ENCODE results near the gene RMI1.
A peak's percentile ranks its signal among the peaks of the same experiment; 100 is the strongest.

The RMI1 gene

DNA sequence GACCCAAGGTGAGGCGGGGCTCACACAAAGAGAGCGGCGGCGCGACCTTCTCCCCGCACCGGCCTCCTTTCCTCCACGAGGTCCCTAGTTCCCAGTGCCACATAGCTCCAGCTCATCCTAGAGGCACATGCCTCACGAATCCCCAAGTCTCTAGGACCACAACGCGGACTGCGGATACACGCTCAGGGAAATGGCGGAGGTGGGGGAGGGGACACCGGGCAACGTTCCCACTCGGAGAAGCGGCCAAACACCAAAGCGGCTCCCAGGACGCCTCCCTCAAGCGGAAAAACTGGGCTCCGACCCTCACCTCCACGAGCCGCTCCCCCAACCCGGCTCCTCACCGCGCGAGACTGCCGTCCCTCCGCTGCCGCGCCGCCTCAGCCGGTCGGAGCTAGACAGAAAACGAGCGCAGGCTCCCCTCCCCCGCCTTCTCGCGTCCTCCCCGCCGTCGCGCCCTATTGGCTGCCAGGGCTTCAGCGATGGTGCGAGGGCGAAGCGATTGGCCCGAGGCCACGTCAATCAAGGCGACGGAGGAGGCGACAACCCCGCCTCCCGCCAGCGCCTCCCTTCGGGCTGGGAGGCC is 702 bp upstream of the RMI1 start, which contains the start of gene HNRNPK:
Gene HNRNPK (minus strand): TSS at position 404 of the 583 bp plus-strand sequence. CDS start 1,963 bp downstream, outside the sequence.
- no peaks in the 10 kb centered on the region for H3K9me3 Mint-ChIP-seq

DNA sequence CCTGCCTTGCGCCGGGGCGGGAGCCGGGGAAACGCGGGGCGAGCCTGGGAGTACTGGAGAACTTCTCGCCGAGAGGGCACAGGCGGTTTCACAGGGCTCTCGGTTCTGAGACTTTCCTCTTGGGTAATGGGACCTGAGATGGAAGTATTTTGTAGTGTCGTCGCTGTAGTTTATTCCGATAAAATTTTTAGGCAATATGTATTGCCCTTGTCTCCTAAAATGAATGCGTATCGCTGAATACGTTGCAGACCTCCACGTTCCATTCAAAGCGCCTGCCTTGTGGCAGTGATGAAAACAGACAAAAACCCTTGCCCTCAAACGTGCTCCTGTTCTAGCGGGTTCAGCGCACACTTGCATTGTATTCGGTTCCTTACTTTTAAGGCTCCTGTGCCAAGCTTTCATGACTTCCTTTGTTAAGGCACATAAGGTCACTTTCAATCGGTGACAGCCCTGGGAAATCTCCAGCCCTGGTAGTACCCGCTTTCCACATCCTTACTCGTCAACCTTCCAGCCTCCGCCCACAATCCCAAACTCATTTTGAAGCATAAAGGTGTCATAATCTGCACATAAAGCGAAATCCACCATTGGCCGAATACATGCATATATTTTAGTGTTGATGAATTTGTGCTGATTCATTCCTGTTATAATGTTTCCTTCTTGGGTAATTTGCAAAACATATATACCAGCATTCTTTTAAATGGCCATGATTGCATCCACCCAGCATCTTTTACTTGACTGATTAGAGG is 694 bp downstream of the RMI1 start:
- Mint-ChIP-seq H3K36me3 (ENCODE audit: low read depth) (peaks cover 46% of the 10 kb centered on the region), H3K4me3 (peak overlapping the region; percentile 92), H3K9me3 (no peaks in the 10 kb centered on the region), H3K4me1 (peaks cover 45% of the 10 kb centered on the region), H3K27ac (peak overlapping the region; percentile 98), H3K27me3 (no peaks in the 10 kb centered on the region)
- DNase-seq (peak; percentile 27), ATAC-seq (no peak)

More for the DNA sequence above, 702 bp upstream of the RMI1 start, which contains the start of gene HNRNPK:
- DNase-seq (peak; percentile 100), ATAC-seq (peak; percentile 86)
- Mint-ChIP-seq H3K36me3 (ENCODE audit: low read depth) (peaks cover 60% of the 10 kb centered on the region), H3K4me1 (peaks cover 53% of the 10 kb centered on the region), H3K27ac (peak within 1 kb of the TSS; percentile 98), H3K4me3 (peak within 1 kb of the TSS; percentile 92), H3K27me3 (no peaks in the 10 kb centered on the region)

DNA sequence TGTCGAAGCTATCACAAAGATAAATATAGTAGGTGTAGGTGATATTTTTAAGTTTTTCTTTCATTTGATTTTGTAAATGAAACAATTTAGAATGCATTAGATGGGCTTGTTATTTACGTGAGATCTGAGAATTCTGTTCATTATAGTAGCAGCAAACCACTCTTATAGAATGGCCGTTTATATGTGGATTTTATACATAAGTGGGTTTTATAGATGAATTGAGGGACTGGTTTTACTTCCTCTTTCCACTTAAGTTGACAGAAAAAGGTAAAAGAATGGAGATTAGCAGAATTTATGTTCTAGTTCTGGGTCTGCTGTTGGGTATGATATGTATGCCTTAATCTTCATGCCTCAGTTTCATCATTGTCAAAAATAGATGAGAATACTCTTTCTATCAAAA is 5.6 kb downstream of the RMI1 start:
- Mint-ChIP-seq H3K27ac (no peak overlapping the region), H3K4me3 (no peak overlapping the region), H3K36me3 (ENCODE audit: low read depth) (peaks cover 36% of the 10 kb centered on the region), H3K27me3 (no peaks in the 10 kb centered on the region), H3K4me1 (peaks cover 44% of the 10 kb centered on the region), H3K9me3 (no peaks in the 10 kb centered on the region)
- DNase-seq = no peak
- ATAC-seq = no peak

DNA sequence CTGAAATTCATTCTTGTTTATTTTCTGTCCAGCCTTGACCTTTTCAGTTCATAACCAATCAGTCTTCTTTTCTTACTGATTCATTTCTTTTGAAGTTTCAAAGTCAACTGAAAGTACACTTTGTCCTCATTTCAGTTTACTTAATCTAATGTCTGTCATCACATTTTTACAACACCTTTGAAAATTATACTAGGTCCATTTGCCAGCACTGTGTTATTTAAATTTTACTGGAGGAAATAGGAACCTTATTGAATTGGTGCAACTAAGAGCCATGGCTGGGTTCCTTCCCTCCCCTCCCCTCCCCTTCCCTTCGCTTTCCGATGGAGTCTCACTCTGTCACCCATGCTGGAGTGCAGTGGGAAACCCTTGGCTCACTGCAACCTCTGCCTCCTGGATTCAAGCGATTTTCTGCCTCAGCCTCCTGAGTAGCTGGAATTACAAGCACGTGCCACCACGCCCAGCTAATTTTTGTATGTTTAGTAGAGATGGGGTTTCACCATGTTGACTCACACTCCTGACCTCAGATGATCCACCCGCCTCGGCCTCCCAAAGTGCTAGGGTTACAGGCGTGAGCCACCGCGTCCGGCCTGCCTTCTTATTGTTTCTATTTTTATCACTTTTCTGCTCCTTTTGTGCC is 6.3 kb downstream of the RMI1 start:
- no peak overlapping the region for H3K4me3 Mint-ChIP-seq
- peaks cover 40% of the 10 kb centered on the region for H3K4me1 Mint-ChIP-seq
- no peak overlapping the region for H3K27ac Mint-ChIP-seq
- peak; percentile 36 for DNase-seq
- H3K9me3 Mint-ChIP-seq = no peaks in the 10 kb centered on the region
- peaks cover 33% of the 10 kb centered on the region for H3K36me3 Mint-ChIP-seq (ENCODE audit: low read depth)
- peak; percentile 76 for ATAC-seq
- no peaks in the 10 kb centered on the region for H3K27me3 Mint-ChIP-seq

DNA sequence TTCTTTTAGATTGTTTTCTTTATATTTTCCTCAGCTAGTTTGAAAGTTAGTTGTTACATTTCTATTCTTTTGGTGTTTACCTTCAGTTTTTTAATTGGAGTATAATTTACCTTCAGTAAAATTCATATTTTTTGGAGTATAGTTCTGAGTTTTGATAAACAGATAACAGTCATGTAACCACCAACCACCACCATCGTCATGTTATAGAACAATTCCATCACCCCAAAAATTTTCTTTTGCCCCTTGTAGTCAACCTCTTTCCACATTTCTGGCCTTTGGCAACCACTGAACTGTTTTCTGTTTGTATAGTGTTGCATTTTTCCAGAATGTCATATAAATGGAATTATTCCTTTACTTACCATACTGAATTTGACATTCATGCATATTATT is 6.8 kb downstream of the RMI1 start:
- peaks cover 33% of the 10 kb centered on the region for H3K36me3 Mint-ChIP-seq (ENCODE audit: low read depth)
- no peaks in the 10 kb centered on the region for H3K9me3 Mint-ChIP-seq
- no peak overlapping the region for H3K4me3 Mint-ChIP-seq
- H3K27me3 Mint-ChIP-seq = no peaks in the 10 kb centered on the region
- ATAC-seq (no peak), DNase-seq (no peak)
- H3K27ac Mint-ChIP-seq = no peak overlapping the region
- H3K4me1 Mint-ChIP-seq = peaks cover 37% of the 10 kb centered on the region

DNA sequence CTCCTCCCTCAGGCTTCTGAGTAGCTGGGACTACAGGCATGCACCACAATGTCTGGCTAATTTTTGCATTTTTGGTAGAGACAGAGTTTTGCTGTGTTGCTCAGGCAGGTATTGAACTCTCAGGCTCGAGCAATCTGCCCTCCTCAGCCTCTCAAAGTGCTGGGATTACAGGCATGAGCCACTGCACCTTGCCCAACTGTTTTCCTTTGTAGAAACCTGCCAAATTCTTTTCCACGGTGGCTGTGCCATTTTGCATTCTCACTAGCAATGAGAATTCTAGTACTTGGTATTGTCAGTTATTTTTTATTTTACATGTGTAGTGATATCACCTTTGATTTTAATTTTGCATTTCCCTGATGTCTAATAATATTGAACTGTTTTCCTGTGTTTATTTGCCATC is 7.8 kb downstream of the RMI1 start:
- no peak overlapping the region for H3K27ac Mint-ChIP-seq
- peaks cover 27% of the 10 kb centered on the region for H3K4me1 Mint-ChIP-seq
- no peak for DNase-seq
- no peak for ATAC-seq
- no peaks in the 10 kb centered on the region for H3K27me3 Mint-ChIP-seq
- no peaks in the 10 kb centered on the region for H3K9me3 Mint-ChIP-seq
- H3K36me3 Mint-ChIP-seq (ENCODE audit: low read depth) = peaks cover 27% of the 10 kb centered on the region
- no peak overlapping the region for H3K4me3 Mint-ChIP-seq

DNA sequence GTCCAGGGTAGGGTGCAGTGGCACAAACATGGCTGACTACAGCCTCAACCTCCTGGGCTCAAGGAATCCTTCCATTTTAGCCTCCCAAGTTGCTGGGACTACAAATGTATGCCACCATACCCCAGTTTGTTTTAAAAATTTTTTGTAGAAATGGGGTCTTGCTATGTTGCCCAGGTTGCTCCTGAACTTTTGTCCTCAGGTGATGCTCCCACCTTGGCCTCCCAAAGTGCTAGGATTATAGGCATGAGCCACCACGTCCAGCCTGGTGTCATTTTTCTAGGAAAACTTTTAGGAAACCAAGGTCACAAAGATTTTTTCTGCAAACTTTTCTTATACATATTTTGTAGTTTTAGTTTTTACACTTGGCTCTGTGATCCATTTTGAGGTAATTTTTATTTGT is 10.8 kb downstream of the RMI1 start:
- DNase-seq (no peak), ATAC-seq (no peak)
- no peak overlapping the region for H3K27ac Mint-ChIP-seq
- peaks cover 31% of the 10 kb centered on the region for H3K36me3 Mint-ChIP-seq (ENCODE audit: low read depth)
- H3K9me3 Mint-ChIP-seq = no peaks in the 10 kb centered on the region
- no peaks in the 10 kb centered on the region for H3K27me3 Mint-ChIP-seq
- no peak overlapping the region for H3K4me3 Mint-ChIP-seq
- H3K4me1 Mint-ChIP-seq = peaks cover 17% of the 10 kb centered on the region

DNA sequence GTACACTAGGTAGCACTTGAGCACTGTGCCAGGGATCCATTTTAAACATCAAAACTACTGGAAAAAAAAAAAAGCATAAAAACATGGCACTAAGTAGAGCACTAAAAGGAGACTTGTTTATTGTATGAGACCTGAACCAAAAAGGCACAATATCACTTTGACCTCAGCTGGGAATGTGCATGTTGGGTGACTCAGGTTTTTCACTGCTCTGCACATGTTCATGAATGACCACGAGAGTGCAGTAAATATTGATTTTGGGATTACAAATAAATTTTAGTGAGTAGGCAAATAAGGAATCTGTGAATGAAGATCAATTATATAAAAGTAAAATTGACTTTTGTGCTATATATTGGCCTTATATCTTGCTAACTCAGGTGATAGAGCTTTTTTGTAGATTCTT is 11.8 kb downstream of the RMI1 start:
- ATAC-seq = no peak
- Mint-ChIP-seq H3K4me1 (peaks cover 7% of the 10 kb centered on the region), H3K4me3 (no peak overlapping the region), H3K9me3 (no peaks in the 10 kb centered on the region), H3K27me3 (no peaks in the 10 kb centered on the region), H3K36me3 (ENCODE audit: low read depth) (peaks cover 27% of the 10 kb centered on the region), H3K27ac (no peak overlapping the region)
- no peak for DNase-seq

DNA sequence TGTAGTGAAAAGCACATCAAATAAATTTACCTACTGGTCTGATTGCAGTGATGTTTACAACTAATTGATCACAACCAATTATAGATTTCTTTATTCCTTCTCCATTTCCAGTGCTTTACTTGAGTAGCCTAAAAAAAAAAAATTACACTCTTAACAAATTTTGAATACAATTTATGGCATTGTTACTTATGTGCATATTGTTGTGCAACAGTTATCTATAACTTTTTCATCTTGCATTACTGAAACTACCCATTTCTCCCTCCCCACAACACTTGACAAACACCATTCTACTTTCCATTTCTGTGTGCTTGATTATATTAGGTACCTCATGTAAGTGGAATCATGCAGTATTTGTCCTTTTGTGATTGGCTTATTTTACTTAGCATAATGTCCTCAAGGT is 12.3 kb downstream of the RMI1 start:
- no peak overlapping the region for H3K27ac Mint-ChIP-seq
- no peaks in the 10 kb centered on the region for H3K27me3 Mint-ChIP-seq
- no peak for ATAC-seq
- DNase-seq = no peak
- no peak overlapping the region for H3K4me3 Mint-ChIP-seq
- peaks cover 25% of the 10 kb centered on the region for H3K36me3 Mint-ChIP-seq (ENCODE audit: low read depth)
- H3K4me1 Mint-ChIP-seq = peaks cover 3% of the 10 kb centered on the region
- no peaks in the 10 kb centered on the region for H3K9me3 Mint-ChIP-seq

DNA sequence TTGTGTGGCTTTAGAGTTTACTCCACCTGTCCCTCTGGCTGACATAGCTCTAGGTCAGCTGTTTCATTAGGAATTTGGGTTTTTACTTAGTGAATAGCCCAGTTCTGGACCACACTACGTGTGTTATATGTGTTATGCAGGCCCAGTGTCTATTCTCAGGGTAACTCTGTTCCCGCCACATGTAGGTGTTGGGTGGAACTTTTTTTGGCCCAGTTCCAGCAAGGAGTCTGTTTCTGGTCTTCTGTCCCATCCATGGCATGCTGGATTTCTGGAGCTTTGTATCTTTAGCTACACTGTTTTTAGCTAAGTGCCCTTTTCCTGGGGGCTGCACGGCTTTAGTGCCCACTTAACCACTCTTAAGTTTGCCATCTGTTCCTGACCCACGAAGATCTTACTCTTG is 15.5 kb downstream of the RMI1 start:
- peaks cover 16% of the 10 kb centered on the region for H3K36me3 Mint-ChIP-seq (ENCODE audit: low read depth)
- no peak overlapping the region for H3K27ac Mint-ChIP-seq
- ATAC-seq (no peak), DNase-seq (no peak)
- no peak overlapping the region for H3K4me3 Mint-ChIP-seq
- no peaks in the 10 kb centered on the region for H3K27me3 Mint-ChIP-seq
- H3K4me1 Mint-ChIP-seq = no peaks in the 10 kb centered on the region
- H3K9me3 Mint-ChIP-seq = no peaks in the 10 kb centered on the region

DNA sequence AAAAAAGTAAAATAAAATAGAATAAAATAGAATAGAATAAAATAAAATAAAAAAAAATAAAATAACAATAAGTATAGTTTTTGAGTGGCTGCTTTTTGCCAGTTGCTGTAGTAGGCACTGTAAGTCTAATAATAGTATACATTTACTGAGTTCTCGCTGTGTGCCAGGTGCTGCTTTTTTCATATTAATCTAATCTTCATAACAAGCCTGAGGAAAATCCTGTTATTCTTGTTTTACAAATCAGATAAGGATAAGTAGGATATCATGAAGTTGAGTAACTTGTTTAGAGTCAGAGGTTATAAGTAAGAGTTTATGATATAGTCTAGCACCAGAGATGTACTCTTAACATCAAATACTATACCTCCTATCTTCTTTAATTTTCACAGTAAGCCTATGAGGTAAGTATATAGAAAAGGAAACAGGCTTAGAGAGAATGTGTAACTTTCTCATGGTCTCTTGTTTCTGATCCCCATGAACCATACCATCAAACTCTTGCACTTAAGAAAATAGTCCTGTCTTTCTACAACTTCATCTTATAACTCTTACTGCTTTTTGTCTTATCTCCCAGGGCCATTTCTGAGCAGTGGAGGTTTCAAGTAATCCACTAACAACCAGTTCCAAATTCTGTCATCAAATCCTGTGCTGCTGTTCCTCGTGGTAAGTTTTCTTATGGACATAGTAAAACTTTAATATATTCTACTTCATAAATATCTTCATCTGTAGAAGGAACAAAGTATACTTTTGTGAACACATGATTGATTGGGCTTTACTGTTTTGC is 18.7 kb downstream of the RMI1 start:
- no peak overlapping the region for H3K27ac Mint-ChIP-seq

DNA sequence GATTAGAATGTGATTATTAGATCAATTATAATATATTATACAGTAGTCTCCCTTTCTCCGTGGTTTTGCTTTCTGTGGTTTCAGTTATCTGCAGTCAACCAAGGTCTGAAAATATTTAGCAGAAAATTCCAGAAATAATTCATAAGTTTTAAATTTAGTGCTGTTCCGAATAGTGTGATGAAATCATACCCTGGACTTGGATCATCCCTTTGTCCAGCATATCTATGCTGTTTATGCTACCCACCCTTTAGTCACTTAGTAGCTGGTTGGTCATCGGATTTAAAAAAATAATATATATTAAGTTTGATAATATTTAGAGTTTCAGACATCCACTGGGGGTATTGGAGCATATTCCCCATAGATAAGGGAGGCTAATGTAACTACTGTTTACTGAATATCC is 19.6 kb downstream of the RMI1 start:
- peaks cover 28% of the 10 kb centered on the region for H3K36me3 Mint-ChIP-seq (ENCODE audit: low read depth)

More for the DNA sequence above, 18.7 kb downstream of the RMI1 start:
- Mint-ChIP-seq H3K4me1 (peaks cover 13% of the 10 kb centered on the region), H3K4me3 (no peak overlapping the region), H3K9me3 (no peaks in the 10 kb centered on the region), H3K36me3 (ENCODE audit: low read depth) (peaks cover 22% of the 10 kb centered on the region), H3K27me3 (no peaks in the 10 kb centered on the region)
- no peak for DNase-seq
- ATAC-seq = no peak

DNA sequence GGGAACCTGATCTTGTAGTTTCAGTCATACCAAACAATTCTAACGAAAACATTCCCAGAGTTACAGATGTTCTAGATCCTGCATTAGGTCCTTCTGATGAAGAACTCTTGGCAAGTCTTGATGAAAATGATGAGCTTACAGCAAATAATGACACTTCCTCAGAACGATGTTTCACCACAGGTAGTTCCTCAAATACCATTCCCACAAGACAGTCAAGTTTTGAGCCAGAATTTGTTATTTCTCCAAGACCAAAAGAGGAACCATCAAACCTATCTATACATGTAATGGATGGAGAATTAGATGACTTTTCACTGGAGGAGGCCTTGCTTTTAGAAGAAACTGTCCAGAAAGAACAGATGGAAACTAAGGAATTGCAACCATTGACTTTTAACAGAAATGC is 21.0 kb downstream of the RMI1 start:
- H3K4me1 Mint-ChIP-seq = peaks cover 13% of the 10 kb centered on the region
- no peak overlapping the region for H3K4me3 Mint-ChIP-seq
- peaks cover 27% of the 10 kb centered on the region for H3K36me3 Mint-ChIP-seq (ENCODE audit: low read depth)
- H3K27ac Mint-ChIP-seq = no peak overlapping the region
- DNase-seq (no peak), ATAC-seq (no peak)
- H3K9me3 Mint-ChIP-seq = no peaks in the 10 kb centered on the region
- no peaks in the 10 kb centered on the region for H3K27me3 Mint-ChIP-seq

More for the DNA sequence above, 19.6 kb downstream of the RMI1 start:
- Mint-ChIP-seq H3K4me1 (peaks cover 13% of the 10 kb centered on the region), H3K27me3 (no peaks in the 10 kb centered on the region), H3K27ac (no peak overlapping the region), H3K9me3 (no peaks in the 10 kb centered on the region), H3K4me3 (no peak overlapping the region)
- ATAC-seq (no peak), DNase-seq (no peak)

DNA sequence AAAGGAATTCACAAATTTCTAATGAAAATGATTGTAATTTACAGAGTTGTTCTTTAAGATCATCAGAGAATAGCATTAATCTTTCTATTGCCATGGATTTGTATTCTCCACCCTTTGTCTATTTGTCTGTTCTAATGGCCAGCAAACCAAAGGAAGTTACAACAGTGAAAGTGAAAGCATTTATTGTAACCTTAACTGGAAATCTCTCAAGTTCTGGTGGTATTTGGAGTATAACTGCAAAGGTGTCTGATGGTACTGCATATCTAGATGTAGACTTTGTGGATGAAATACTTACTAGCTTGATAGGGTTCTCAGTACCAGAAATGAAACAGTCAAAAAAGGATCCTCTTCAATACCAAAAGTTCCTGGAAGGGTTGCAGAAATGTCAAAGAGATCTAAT is 21.7 kb downstream of the RMI1 start:
- Mint-ChIP-seq H3K9me3 (no peaks in the 10 kb centered on the region), H3K27me3 (no peaks in the 10 kb centered on the region), H3K36me3 (ENCODE audit: low read depth) (peaks cover 28% of the 10 kb centered on the region), H3K27ac (no peak overlapping the region), H3K4me1 (peaks cover 13% of the 10 kb centered on the region), H3K4me3 (no peak overlapping the region)
- DNase-seq = no peak
- no peak for ATAC-seq
